ENCODE results near the gene TRDN.

Gene TRDN

DNA sequence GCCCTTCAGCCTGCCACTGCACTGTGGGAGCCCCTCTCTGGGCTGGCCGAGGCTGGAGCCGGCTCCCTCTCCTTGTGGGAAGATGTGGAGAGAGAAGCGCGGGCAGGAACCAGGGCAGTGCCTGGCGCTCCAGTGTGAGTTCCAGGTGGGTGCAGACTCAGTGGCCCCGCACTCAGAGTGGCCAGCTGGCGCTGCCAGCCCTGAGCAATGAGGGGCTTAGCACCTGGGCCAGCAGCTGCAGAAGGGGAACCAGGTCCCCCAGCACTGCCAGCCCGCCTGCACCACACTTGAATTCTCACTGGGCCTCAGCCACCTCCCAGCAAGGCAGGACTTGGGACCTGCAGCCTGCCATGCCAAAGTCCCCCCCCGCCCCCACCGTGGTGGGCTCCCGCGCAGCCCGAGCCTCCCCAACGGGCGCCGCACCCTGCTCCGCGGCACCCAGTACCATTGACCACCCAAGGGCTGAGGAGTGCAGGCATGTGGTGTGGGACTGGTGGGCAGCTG lies 434.8 kb downstream of the TRDN start:
- Histone ChIP-seq H3K9me3 (ENCODE audit: control insufficient read depth, insufficient read depth, low read depth, low read length) (no peaks in the 10 kb centered on the region), H3K4me1 (ENCODE audit: control insufficient read depth, insufficient read depth, low read length) (no peaks in the 10 kb centered on the region), H3K4me3 (ENCODE audit: low read depth, low read length) (no peak overlapping the region), H3K36me3 (ENCODE audit: control insufficient read depth in 2 of 2, insufficient read depth in 1 of 2, low read length in 2 of 2) (no peaks in the 10 kb centered on the region), H3K27ac (ENCODE audit: extremely low read depth, low read depth, low read length) (no peak overlapping the region)
- TF ChIP-seq ZNF473 (tag by site-specific recombination; IDR thresholded peaks at IDR 0.05), result no peak
- POLR2A ChIA-PET, result no interaction called here
- CTCF ChIA-PET, result interaction anchor here (0.5 to 0.6 kb wide), 2 partner anchors 171 to 945 kb away, joined by 3 read pairs; no protein-coding TSS in a partner anchor

DNA sequence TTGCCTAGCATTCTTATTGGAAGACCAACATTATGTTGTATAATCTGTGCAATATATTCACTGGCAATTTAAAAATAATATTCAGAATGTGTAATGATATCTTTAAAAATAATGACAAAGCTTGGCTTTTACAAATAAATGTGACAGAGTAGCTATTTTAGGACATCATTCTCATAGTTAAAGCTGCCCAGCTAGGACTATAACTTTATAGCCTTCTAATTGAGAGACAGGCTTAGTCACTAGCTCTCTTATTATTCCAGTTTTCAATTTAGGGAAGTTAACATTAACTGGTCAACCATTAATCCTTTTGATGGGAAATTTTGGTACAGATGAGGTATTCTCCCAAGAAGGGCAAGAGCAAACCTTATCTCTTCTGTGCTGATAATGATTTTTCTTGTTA lies 443.5 kb downstream of the TRDN start:
- Histone ChIP-seq H3K36me3 (ENCODE audit: control insufficient read depth in 2 of 2, insufficient read depth in 1 of 2, low read length in 2 of 2) (no peaks in the 10 kb centered on the region), H3K4me1 (ENCODE audit: control insufficient read depth, insufficient read depth, low read length) (no peaks in the 10 kb centered on the region), H3K27ac (ENCODE audit: extremely low read depth, low read depth, low read length) (no peak overlapping the region), H3K9me3 (ENCODE audit: control insufficient read depth, insufficient read depth, low read depth, low read length) (no peaks in the 10 kb centered on the region), H3K4me3 (ENCODE audit: low read depth, low read length) (no peak overlapping the region)
- TF ChIP-seq GLIS2 (tag by site-specific recombination; IDR thresholded peaks at IDR 0.05) (no peak), ZNF211 (tag by site-specific recombination; IDR thresholded peaks at IDR 0.05; ENCODE audit: low read depth) (no peak), ZNF660 (tag by site-specific recombination; IDR thresholded peaks at IDR 0.05) (no peak), SP7 (tag by site-specific recombination; IDR thresholded peaks at IDR 0.05) (no peak), ZNF239 (tag by site-specific recombination; IDR thresholded peaks at IDR 0.05) (no peak), ZXDB (tag by site-specific recombination; IDR thresholded peaks at IDR 0.05) (no peak), SCRT1 (tag by site-specific recombination; IDR thresholded peaks at IDR 0.05; ENCODE audit: borderline replicate concordance) (no peak), ZNF624 (tag by site-specific recombination; IDR thresholded peaks at IDR 0.05) (no peak)
- TF ChIP-seq, protein P1, sequence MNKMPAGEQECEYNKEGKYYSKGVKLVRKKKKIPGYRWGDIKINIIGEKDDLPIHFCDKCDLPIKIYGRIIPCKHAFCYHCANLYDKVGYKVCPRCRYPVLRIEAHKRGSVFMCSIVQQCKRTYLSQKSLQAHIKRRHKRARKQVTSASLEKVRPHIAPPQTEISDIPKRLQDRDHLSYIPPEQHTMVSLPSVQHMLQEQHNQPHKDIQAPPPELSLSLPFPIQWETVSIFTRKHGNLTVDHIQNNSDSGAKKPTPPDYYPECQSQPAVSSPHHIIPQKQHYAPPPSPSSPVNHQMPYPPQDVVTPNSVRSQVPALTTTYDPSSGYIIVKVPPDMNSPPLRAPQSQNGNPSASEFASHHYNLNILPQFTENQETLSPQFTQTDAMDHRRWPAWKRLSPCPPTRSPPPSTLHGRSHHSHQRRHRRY (tag by site-specific recombination; IDR thresholded peaks at IDR 0.05), result no peak
- TF ChIP-seq, protein P2, sequence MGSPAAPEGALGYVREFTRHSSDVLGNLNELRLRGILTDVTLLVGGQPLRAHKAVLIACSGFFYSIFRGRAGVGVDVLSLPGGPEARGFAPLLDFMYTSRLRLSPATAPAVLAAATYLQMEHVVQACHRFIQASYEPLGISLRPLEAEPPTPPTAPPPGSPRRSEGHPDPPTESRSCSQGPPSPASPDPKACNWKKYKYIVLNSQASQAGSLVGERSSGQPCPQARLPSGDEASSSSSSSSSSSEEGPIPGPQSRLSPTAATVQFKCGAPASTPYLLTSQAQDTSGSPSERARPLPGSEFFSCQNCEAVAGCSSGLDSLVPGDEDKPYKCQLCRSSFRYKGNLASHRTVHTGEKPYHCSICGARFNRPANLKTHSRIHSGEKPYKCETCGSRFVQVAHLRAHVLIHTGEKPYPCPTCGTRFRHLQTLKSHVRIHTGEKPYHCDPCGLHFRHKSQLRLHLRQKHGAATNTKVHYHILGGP (tag by site-specific recombination; IDR thresholded peaks at IDR 0.05), result no peak
- TF ChIP-seq, protein P3, sequence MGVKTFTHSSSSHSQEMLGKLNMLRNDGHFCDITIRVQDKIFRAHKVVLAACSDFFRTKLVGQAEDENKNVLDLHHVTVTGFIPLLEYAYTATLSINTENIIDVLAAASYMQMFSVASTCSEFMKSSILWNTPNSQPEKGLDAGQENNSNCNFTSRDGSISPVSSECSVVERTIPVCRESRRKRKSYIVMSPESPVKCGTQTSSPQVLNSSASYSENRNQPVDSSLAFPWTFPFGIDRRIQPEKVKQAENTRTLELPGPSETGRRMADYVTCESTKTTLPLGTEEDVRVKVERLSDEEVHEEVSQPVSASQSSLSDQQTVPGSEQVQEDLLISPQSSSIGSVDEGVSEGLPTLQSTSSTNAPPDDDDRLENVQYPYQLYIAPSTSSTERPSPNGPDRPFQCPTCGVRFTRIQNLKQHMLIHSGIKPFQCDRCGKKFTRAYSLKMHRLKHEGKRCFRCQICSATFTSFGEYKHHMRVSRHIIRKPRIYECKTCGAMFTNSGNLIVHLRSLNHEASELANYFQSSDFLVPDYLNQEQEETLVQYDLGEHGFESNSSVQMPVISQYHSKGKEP (tag by site-specific recombination; IDR thresholded peaks at IDR 0.05), result no peak
- POLR2A ChIA-PET, result no interaction called here
- CTCF ChIA-PET, result no interaction called here

DNA sequence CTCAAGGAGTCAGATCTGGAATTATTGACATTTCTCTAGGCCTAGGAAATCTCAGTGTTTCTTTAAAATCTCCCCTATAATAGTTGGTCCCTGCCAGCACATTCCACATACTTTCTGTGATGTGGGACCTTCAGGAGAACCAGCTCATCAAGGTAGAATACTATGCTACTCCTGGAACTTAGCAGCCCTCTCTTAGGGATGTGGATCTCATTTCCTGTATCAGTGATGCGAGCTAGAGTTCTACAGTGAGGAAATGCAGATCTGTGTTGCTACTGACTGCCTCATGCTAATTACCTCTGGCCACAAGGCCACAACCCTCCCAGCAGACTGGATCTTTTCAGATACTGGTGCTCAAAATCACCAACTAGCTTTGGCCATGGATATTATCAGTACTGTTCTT lies 446.9 kb downstream of the TRDN start:
- H3K27ac ChIP-seq (ENCODE audit: extremely low read depth, low read depth, low read length), result no peak overlapping the region
- ChIA-PET CTCF (interaction anchor here (0.8 to 1.0 kb wide), 2 partner anchors 11 to 124 kb away, joined by 3 to 4 read pairs; no protein-coding TSS in a partner anchor), POLR2A (no interaction called here)
- no peak overlapping the region for H3K4me3 ChIP-seq (ENCODE audit: low read depth, low read length)
- no peaks in the 10 kb centered on the region for H3K36me3 ChIP-seq (ENCODE audit: control insufficient read depth in 2 of 2, insufficient read depth in 1 of 2, low read length in 2 of 2)
- H3K4me1 ChIP-seq (ENCODE audit: control insufficient read depth, insufficient read depth, low read length), result no peaks in the 10 kb centered on the region
- TF ChIP-seq WT1 (tag by site-specific recombination; IDR thresholded peaks at IDR 0.05) (no peak), SALL2 (tag by site-specific recombination; IDR thresholded peaks at IDR 0.05; ENCODE audit: borderline replicate concordance) (no peak), ZNF174 (tag by site-specific recombination; IDR thresholded peaks at IDR 0.05) (no peak), ZNF223 (tag by site-specific recombination; IDR thresholded peaks at IDR 0.05) (no peak), ZBTB21 (tag by site-specific recombination; IDR thresholded peaks at IDR 0.05) (no peak), ZNF510 (tag by site-specific recombination; IDR thresholded peaks at IDR 0.05; ENCODE audit: insufficient replicate concordance) (no peak), OSR2 (tag by site-specific recombination; IDR thresholded peaks at IDR 0.05) (no peak), SCRT1 (tag by site-specific recombination; IDR thresholded peaks at IDR 0.05; ENCODE audit: borderline replicate concordance) (no peak), ZNF600 (tag by site-specific recombination; IDR thresholded peaks at IDR 0.05) (no peak), KLF1 (tag by site-specific recombination; IDR thresholded peaks at IDR 0.05) (no peak), ZNF521 (tag by site-specific recombination; IDR thresholded peaks at IDR 0.05) (no peak), ZNF473 (tag by site-specific recombination; IDR thresholded peaks at IDR 0.05) (no peak)
- TF ChIP-seq, protein P4, sequence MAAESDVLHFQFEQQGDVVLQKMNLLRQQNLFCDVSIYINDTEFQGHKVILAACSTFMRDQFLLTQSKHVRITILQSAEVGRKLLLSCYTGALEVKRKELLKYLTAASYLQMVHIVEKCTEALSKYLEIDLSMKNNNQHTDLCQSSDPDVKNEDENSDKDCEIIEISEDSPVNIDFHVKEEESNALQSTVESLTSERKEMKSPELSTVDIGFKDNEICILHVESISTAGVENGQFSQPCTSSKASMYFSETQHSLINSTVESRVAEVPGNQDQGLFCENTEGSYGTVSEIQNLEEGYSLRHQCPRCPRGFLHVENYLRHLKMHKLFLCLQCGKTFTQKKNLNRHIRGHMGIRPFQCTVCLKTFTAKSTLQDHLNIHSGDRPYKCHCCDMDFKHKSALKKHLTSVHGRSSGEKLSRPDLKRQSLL (tag by site-specific recombination; IDR thresholded peaks at IDR 0.05), result no peak
- TF ChIP-seq, protein P5, sequence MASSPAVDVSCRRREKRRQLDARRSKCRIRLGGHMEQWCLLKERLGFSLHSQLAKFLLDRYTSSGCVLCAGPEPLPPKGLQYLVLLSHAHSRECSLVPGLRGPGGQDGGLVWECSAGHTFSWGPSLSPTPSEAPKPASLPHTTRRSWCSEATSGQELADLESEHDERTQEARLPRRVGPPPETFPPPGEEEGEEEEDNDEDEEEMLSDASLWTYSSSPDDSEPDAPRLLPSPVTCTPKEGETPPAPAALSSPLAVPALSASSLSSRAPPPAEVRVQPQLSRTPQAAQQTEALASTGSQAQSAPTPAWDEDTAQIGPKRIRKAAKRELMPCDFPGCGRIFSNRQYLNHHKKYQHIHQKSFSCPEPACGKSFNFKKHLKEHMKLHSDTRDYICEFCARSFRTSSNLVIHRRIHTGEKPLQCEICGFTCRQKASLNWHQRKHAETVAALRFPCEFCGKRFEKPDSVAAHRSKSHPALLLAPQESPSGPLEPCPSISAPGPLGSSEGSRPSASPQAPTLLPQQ (tag by site-specific recombination; IDR thresholded peaks at IDR 0.05), result no peak
- H3K9me3 ChIP-seq (ENCODE audit: control insufficient read depth, insufficient read depth, low read depth, low read length), result no peaks in the 10 kb centered on the region

All from HEK293 (cell line).